MV-4-11 (cell line): ENCODE results near the gene ACVR2B.
"Not testable (repeated sequence)": the region's sequence is repeated elsewhere in the genome, so short reads cannot be mapped to it uniquely, and the experiment has no call there.

Experiments
- DNase-seq: peaks from one replicate; lab custom pipeline; 2025; lab: John Stamatoyannopoulos, UW

The ACVR2B gene

DNA sequence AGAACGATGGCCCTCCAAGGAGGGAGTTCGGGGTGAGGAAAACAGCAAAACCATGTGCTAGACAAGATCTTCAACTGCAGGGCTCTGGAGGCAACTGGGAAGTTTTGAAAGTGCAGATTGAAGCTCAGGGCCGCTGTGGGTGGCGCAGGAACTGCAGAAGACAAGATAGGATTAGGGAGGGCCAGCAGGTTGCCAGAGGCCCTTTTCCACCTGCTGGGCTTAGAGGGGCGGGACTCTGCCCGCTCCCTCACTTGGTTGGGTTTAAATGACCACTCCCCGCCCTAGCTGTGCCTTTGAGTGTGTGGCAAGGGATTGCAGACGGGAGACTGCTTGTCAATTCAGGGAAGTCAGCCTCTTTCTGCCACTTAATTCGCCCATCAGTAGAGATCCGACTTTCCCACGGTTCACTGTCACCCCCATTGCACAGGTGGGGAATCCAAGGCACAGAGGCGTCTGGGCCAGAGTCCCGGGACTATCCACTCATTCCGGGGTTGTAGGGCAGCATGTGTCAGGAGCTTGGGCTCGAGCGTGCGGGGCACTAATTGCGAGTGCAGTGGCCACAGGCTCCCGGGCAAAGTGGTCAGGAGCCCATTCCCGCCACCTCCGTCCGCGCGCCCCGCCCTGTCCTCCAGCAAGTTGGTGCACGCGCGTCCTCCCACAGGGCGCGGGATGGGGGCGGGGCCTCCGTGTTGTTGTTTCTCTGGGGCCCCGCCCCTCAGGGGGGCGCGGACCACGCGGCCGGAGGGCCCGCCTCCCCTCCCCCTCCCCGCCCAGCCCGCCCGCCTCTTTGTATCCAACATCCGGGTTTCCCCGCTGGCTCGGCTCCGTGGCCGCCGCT lies at the start of gene ACVR2B:
ACVR2B (plus strand) TSS at position 816 of the 838 bp plus-strand sequence. CDS start 433 bp downstream, outside the sequence.
- peak; percentile 68 for DNase-seq

DNA sequence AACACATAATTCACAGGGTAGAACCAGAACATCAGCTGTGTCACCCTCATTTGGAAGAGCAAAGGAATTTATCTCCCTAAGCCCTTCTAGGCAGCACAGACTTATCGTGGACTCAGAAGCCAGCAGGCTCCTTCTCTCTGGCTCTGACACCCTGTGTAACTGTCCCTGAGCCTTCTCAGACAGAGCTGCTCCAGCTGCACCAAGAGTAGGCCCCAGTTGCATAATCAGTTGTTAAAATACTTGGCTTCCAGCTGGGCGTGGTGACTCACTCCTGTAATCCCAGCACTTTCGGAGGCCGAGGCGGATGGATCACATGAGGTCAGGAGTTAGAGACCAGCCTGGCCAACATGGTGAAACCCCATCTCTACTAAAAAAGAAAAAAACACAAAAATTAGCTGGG lies 49.4 kb upstream of the ACVR2B start:
- peak; percentile 95 for DNase-seq

DNA sequence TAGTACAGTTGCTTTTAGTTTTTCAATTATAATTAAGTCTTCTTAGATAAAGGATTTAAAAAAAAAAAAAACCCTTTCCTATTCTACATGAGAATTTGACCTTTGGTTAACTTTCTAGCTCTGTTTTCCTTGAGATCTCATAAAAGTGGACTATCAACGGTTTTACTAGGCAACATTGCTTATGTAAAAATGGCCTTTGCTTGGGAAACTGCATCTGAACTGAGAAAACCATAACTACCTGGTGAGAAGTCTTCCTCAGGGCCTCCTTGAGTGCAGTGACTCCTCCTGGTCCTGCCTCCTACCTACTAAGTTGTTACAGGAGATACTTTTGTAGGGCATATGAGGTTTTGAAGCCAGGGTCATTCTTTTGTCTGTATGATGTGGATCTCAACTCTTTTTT lies 42.1 kb upstream of the ACVR2B start:
- DNase-seq = no peak

DNA sequence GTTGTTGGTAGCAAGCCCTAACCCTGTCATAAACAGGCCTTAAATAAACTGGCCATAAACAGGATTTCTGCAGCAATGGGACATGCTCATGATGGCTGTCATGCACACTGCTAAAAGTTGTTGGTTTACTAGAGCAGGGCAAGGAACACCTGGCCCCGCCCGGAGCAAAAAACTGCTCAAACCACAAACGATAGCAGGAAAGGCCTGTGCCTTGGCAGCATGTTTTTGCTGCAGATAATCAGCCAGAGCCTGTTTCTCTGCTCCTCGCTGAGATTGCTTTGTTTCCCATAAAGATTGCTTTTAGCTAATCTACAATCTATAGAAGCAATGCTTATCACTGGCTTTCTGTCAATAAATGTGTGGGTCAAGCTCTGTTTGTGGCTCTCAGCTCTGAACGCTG lies 32.9 kb upstream of the ACVR2B start:
- DNase-seq = not testable (repeated sequence)

DNA sequence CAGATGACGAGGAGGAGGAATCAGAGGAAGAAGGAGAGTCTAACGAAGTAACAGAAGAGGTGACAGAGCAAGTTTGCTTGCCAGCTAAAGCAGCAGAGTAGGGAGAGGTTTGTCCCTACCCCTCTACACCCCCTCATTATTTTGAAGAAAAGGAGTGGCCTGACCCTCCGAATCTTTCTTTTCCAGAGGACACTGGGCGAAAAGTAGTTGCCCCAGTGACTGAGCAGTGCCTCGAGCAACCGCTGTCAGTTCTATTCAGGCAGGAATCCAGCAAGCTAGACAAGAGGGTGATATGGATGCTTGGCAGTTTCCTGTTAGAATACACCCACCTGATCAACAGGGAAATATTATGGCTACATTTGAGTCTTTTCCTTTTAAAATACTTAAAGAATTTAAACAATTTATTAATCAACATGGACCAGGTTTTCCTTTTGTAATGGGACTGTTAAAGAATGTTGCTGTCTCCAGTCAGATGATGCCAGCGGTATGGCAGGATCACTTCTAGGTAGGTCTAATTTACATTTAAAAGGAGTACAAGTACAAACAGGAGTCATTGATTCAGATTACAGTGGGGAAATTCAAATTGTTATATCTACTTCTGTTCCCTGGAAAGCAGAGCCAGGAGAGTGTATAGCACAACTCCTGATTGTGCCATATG lies 31.9 kb upstream of the ACVR2B start:
- no peak for DNase-seq

DNA sequence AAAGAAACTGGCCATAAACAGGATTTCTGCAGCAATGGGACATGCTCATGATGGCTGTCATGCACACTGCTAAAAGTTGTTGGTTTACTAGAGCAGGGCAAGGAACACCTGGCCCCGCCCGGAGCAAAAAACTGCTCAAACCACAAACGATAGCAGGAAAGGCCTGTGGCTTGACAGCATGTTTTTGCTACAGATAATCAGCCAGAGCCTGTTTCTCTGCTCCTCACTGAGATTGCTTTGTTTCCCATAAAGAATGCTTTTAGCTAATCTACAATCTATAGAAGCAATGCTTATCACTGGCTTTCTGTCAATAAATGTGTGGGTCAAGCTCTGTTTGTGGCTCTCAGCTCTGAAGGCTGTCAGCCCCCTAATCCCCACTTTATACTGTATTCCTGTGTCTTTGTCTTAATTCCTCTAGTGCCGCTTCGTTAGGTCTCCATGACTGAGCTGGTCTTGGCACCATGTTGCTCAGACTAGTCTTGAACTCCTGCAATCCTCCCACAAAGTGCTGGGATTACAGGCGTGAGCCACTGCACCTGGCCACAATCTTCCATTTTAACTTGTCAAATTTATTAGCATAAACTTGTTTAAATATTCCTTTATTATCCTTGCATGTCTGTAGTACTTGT lies 26.8 kb upstream of the ACVR2B start:
- not testable (repeated sequence) for DNase-seq

DNA sequence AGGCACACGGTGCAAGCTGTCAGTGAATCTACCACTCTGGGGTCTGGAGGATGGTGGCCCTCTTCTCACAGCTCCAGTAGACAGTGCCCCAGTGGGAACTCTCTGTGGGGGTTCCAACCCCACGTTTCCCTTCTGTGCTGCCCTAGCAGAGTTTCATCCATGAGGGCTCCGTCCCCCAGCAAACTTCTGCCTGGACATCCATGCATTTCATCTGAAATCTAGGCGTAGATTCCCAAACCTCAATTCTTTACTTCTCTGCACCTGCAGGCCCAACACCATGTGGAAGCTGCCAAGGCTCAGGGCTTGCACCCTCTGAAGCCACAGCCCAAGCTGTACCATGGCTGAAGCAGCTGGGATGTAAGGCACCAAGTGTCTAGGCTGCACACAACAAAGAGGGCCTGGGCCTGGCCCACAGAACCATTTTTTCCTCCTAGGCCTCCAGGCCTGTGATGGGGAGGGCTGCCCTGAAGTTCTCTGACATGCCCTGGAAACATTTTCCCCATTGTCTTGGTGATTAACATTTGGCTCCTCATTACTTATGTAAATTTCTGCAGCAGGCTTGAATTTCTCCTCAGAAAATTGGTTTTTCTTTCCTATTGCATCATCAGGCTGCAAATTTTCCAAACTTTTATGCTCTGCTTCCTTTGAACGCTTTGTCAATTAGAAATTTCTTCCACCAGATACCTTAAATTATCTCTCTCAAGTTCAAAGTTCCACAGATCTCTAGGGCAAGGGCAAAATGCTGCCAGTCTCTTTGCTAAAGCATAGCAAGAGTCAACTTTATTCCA lies 20.6 kb upstream of the ACVR2B start:
- DNase-seq = not testable (repeated sequence)

DNA sequence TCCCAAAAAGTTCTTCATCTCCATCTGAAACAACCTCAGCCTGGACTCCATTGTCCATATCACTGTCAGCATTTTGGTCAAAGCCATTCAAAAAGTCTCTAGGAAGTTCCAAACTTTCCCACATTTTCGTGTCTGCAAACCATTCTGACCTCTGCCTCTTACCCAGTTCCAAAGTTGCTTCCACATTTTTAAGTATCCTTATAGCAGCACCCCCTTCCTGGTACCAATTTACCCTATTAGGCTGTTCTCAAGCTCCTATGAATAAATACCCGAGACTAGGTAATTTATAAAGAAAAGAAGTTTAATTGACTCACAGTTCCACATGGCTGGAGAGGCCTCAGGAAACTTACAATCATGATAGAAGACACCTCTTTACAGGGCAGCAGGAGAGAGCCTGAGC lies 20.0 kb upstream of the ACVR2B start:
- not testable (repeated sequence) for DNase-seq

DNA sequence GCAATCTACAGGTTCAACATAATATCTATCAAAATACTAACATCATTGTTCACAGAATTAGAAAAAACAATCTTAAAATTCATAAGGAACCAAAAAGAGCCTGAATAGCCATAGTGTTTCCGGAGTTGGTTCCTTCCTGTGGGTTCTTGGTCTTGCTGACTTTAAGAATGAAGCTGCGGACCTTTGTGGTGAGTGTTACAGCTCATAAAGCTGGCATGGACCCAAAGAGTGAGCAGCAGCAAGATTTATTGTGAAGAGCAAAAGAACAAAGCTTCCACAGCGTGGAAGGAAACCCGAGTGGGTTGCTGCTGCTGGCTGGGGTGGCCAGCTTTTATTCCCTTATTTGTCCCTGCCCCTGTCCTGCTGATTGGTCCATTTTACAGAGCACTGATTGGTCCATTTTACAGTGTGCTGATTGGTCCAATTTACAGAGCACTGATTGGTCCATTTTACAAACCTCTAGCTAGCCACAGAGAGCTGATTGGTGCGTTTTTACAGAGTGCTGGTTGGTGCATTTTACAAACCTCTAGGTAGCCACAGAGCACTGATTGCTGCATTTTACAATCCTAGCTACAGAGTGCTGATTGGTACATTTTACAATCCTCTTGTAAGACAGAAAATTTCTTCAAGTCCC lies 15.1 kb upstream of the ACVR2B start:
- DNase-seq = peak; percentile 92

DNA sequence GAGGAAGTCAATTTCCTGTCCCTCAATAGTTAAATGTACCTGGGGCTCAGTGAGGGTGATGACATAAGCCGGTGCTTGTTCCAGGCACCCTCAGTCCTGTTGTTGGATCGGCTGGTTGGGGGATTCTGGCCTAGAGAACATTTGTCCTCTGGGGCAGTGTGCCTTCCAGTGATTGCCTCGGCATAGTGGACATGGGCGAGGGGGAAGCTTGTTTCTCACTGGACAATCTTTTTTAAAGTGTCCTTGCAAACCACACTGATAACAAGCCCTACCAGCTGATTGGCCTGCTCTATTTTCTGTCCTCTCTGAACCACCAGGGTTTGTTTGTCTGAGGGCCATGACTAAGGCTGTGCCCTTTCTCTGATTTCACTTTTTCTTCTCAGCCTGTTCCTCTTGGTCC lies 10.5 kb upstream of the ACVR2B start:
- DNase-seq = not testable (repeated sequence)

DNA sequence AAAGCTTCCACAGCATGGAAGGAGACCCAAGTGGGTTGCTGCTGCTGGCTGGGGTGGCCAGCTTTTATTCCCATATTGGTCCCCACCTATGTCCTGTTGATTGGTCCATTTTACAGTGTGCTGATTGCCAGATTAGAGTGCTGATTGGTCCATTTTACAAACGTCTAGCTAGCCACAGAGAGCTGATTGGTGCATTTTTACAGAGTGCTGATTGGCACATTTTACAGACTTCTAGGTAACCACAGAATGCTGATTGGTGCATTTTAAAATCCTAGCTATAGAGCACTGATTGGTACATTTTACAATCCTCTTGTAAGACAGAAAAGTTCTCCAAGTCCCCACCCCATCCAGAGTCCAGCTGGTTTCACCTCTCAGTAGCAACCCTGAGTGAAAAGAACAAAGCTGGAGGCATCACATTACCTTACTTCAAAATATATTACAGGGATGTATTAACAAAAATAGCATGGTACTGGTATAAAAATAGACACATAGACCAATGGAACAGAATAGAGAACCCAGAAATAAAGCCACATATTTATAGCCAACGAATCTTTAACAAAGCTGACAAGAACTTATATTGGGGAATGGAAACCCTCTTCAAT lies 7.5 kb upstream of the ACVR2B start:
- no peak for DNase-seq

DNA sequence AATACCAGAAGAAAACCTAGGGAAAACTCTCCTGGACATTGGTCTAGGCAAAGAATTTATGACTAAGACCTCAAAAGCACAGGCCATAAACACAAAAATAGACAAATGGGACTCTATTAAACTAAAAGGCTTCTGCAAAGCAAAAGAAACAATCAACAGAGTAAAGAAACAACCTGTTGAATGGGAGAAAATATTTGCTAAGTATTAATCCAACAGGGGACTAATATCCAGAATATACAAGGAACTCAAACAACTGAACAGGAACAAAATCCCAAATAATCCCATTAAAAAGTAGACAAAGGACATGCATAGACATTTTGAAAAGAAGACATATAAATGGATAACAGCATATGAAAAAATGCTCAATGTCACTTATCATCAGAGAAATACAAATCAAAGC lies 6.9 kb upstream of the ACVR2B start:
- no peak for DNase-seq

DNA sequence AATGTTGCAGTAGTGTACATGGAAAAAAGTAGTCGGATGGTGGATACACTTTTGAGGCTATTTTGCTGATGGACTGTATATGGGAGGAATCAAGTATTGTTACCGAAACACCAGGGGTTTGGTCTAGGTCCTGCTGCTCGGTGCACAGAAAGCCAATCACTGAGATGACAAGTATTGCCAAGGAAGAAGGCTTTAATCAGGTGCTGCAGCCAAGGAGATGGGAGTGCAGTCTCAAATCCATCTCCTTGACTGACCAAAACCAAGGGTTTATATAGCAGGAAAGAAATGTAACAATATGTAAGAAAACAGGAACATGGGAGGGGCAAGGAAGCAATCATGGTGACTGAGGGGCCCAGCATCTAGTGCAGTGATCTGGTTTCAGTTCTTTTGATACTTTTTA lies 2.8 kb upstream of the ACVR2B start:
- no peak for DNase-seq

DNA sequence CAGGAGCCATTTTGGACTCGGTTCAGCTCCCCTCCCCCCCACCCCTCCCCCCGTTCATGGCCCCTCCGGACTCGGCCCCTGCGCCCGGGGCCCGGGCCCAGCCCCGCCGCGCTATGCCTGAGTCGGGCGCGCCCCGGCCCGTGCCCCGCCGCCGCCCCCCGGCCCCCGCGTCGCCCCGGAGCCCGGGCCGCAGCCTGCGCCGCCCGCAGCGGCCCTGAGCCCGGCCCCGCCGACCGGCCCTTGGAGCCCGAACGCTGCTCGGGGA lies 155 bp downstream of the ACVR2B start:
- no peak for DNase-seq

DNA sequence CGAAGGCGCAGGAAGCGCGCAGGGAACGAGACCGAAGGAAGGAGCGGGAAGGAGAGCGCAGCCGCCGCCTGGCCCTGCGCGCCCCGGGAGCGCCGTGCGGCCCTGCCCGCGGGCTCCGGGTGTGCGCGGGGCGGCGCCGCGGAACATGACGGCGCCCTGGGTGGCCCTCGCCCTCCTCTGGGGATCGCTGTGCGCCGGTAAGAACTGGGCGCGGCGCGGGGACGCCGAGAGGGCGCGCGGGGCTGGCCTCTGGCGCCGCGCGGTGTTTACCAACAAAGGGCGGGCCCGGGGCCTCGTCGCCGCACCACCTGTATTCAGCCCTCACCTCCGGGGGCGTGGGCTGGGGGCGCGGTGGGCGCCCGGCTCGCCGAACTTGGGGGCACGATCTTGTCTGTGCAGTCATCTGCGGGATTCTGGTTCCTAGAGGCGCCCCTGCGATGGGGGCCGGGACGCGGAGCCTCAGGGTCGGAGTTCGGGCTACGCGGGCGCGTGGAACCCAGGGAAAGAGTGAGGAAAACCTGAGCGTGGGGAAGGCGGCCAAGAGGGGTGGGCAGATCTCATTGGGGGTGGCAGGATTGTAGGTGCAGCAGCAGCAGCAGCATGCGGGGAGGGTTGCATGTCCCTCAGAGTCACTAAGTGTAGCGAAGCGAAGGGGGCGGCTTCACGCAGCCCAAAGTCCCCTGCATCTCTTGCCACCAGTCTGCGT lies 641 bp downstream of the ACVR2B start:
- no peak for DNase-seq

DNA sequence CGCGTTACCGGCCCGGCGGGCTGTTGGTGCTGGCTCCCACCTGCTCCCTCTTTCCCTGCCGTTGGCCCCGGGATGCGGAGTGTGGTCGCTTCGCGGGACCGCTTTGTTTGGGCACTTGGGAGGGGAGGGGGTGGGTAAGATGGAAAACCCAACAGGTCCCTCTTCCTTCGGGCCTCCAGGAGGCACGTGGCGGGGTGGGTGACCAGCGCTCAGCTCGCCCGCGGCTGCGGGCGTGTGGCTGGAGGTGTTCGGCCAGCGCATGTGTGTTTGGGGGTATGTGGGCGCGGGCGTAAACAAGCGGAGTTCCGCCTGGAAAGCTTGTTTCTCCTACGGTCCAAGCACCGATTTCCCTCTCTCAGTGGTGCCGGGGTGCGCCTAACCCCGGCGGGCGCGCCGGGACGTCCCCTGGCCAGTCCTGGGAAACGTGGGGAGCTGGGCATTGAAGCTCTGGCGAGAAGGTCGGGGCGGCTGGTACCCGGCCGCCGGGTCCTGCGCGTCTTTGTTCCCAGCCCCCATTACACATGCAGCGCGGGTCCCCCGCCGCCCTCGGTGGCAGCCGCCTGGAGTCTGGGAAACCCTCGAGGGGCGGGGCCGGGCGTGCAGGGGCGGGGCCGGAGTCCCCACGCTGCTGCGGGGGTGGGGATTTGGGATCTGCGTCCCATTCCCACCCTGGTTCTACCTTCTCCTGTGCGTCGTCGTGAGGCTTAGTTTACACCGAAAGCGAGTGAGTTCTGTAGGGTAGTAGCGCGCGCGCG lies 1.4 kb downstream of the ACVR2B start:
- DNase-seq = no peak

DNA sequence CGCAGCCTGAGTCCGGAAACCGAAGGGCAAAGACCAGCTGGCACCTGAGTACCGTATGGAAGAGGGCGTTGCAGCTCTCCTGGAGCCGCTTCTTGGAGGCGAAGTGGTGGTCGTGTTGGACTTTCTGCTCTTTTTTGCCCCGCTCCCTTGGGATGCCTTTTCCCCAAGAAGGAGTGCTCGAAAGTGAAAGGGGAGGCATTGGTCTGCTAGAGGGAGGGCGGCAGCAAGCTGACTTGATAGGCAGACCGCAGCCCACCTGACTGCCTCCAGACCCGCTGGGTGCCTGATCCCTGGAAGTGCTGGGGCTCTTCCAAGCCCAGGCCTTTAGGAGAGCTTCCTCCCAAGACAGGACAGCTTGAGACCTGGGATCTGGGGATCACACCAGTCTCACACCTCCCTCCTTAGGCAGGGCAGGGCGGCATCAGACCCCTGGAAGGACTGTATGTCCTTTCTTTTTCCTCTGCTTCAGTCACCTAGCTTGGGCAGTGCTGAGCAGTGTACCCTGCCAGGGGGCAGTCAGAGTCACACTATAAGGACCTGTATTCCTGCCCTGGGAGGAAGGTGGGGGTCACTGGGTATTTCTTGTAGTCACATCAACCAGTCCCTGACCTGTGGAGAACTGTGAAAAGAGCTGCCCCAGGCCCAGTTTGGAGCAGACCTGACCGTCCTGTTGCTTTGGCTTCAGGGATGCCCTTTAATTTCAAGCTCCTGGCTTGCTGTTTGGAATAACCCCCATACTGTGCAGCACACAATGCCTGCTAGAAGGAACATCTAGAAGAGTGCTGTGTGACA lies 2.1 kb downstream of the ACVR2B start:
- DNase-seq = peak; percentile 42

DNA sequence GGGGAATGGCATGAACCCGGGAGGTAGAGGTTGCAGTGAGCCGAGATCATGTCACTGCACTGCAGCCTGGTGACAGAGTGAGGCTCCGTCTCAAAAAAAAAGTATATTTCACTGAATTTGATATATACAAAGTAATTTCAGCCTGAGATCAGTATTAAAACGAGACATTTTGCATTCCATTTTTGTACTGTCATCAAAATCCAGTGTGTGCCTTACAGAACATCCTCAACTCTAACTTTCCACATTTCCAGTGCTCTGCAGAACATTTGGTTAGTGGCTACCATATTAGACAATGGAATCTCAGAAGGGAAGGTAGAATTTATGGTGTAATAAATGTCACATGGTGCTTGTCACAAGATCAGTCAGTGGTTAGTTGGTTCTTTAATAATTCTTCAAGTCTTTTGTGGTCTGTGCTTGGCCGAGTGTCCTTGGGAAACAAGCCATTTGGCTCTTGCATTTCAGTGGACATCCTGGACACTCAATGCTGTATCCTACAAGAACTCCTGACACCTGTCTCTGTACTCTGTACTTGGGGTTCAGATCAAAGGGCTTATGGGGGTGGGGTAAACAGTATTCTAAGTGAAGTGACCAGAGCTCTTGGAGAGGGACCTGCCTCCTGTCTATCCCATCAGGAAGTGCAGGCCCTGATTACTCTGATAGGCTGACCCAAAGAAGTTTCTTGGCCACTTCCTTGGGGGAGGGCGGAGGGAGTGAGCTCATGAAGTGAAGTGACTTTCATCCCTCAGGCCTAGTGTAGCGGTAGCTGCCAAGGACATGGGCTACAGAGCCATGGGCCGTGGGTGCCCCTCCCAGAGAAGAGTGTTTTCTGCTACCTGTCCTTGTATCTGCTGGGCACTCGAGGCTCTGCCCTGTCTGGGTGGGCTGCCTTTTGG lies 3.7 kb downstream of the ACVR2B start:
- no peak for DNase-seq
